ENCODE results near the gene SLC12A7. TPM values are rescaled to one million over a fixed set of nuclear protein-coding genes. Genes with fewer than 3 reads are reported as not detected.

Gene SLC12A7
- total and polyA plus RNA-seq, 9 of the 15 experiments (the other 6 are each of a cell fraction or from before 2014, with no cell fraction given): 0.01 to 3.1 (median 0.56) TPM

DNA sequence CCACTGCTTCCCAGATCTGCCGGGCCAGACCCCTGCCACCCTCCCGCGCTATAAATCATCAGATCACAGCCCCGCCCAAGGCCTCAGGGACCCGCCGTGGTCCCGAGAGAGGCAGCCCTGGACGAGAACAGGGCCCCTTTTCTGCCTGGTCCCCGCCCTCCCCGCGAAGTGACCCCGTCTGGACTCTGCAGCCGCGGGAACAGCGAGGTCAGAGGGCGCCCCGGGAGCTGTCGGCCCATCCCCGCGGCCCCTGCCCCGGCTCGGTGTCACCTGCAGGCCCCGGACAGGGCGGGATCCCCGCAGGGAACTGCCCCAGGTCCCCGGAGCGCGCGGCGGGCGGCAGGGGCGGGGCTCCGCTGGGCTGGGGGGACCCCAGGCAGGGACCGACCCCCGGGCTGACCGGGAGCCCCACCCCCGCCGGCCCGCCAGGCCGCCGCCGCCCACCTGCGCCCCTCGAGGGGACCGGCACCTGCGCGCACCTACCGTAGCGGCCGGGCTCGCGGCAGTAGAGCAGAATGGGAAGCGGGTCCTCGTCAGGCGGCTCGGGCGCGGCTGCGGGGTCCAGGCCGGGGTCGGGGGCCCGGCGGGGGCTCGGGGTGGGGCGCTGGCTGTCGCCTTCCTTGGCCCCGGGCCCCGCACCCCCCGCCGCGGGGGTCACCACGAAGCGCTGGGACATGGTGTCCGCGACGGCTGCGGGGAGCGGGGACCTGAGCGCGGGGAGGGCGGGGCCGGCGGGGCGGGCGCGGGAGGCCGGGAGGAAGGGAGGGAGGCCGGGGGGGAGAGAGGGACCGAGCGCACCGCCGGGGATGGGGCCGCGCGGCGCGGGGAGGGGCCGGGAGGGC is 43.5 kb upstream of the SLC12A7 start:
- FAIRE-seq: no peak
- H3K4me2 ChIP-seq (ENCODE audit: insufficient read depth, low read length): no peak overlapping the region
- H3K9ac ChIP-seq (ENCODE audit: insufficient read depth in 1 of 2, low read depth in 2 of 2, low read length in 2 of 2): no peak overlapping the region
- no peak overlapping the region for H3K4me3 ChIP-seq
- H3K27ac ChIP-seq (ENCODE audit: extremely low read depth, low read depth, low read length): no peak overlapping the region
- in situ Hi-C loops (cut with MboI) (no loop called here), intact Hi-C loops (cut with micrococcal nuclease) (no loop called here)
- ChIA-PET CTCF (ENCODE audit: low intra/inter-chr PET ratio) (interaction anchor here (0.6 kb wide), 1 partner anchor 13 kb away, joined by 3 read pairs; no protein-coding TSS in a partner anchor), POLR2A (no interaction called here)
- H3K27me3 ChIP-seq (ENCODE audit: control insufficient read depth in 2 of 2, insufficient read depth in 2 of 2, low read length in 2 of 2): peaks cover 51 to 82% of the 10 kb centered on the region in 2 experiments
- no peak for ATAC-seq
- no peaks in the 10 kb centered on the region for H3K79me2 ChIP-seq (ENCODE audit: control insufficient read depth, insufficient read depth, low read length)
- H3K9me1 ChIP-seq (ENCODE audit: control insufficient read depth, insufficient read depth, low read length): peaks cover 4% of the 10 kb centered on the region
- no TSS peak for BruUV-seq (replicated peaks)
- 8% methylated on average over 29 of the region's 98 CpGs for WGBS (ENCODE audit: insufficient coverage, low coverage, missing lambda C conversion rate)
- no peaks in the 10 kb centered on the region for H3K36me3 ChIP-seq (ENCODE audit: control insufficient read depth, insufficient read depth, low read length)
- peak in 2 of 4 experiments; percentile 54 to 62 for DNase-seq (ENCODE audit: extremely low read depth in 1 of 4, low spot score in 3 of 4)
- TF ChIP-seq, protein P1, sequence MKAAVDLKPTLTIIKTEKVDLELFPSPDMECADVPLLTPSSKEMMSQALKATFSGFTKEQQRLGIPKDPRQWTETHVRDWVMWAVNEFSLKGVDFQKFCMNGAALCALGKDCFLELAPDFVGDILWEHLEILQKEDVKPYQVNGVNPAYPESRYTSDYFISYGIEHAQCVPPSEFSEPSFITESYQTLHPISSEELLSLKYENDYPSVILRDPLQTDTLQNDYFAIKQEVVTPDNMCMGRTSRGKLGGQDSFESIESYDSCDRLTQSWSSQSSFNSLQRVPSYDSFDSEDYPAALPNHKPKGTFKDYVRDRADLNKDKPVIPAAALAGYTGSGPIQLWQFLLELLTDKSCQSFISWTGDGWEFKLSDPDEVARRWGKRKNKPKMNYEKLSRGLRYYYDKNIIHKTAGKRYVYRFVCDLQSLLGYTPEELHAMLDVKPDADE (conservative IDR thresholded peaks at IDR 0.05; ENCODE audit: control insufficient read depth, low read depth, low read length): no peak
- TF ChIP-seq PKNOX1 (IDR thresholded peaks at IDR 0.05): peak; percentile 32; the same call in 1 of the 2 replicates
- TF ChIP-seq HDAC3 (IDR thresholded peaks at IDR 0.05; ENCODE audit: borderline replicate concordance, partially characterized antibody): no peak
- peaks cover 0 to 18% of the 10 kb centered on the region in 2 experiments; a peak in 2 of 5 replicates for H3K4me1 ChIP-seq (replicated peaks in 1 of 2; ENCODE audit: control insufficient read depth in 2 of 2, insufficient read depth in 2 of 2, low read length in 2 of 2)
- H2AFZ ChIP-seq (ENCODE audit: low read depth, low read length): no peak overlapping the region
- peaks cover 45% of the 10 kb centered on the region for H4K20me1 ChIP-seq (replicated peaks; ENCODE audit: control insufficient read depth, insufficient read depth, low read length)
- 0 out of 2 replicates have a peak, but pooled peaks cover 3% of the 10 kb centered on the region for H3K9me3 ChIP-seq (replicated peaks; ENCODE audit: control insufficient read depth, insufficient read depth, low read depth, low read length)

All from K562 (cell line).